Duodenal mucosa (tissue), 2 donors: ENCODE results near the gene NUDT2.

Source experiments
- H3K27ac ChIP-seq: one replicate; pipeline ENCODE4 v1.7.0; 2013; ENCODE audit warnings: low read depth, low read length
- H3K27me3 ChIP-seq, 2 donors: one replicate each; pipeline ENCODE4 v1.7.0; 2013; ENCODE audit warnings: low read length in 2 of 2, control low read depth in 1 of 2; ENCODE audit not compliant: insufficient read depth in 2 of 2, control insufficient read depth in 1 of 2
- H3K36me3 ChIP-seq, 2 donors: one replicate each; pipeline ENCODE4 v1.7.0; 2013; ENCODE audit warnings: low read length in 2 of 2, control low read depth in 1 of 2; ENCODE audit not compliant: insufficient read depth in 2 of 2, control insufficient read depth in 1 of 2
- H3K4me1 ChIP-seq, 2 donors: one replicate each; pipeline ENCODE4 v1.7.0; 2013; ENCODE audit warnings: low read length in 2 of 2, control low read depth in 1 of 2; ENCODE audit not compliant: insufficient read depth in 2 of 2, control insufficient read depth in 1 of 2
- H3K4me3 ChIP-seq, 2 donors: one replicate each; pipeline ENCODE4 v1.7.0; 2013; ENCODE audit warnings: low read length in 2 of 2, low read depth in 1 of 2
- H3K9ac ChIP-seq, 2 donors: one replicate each; pipeline ENCODE4 v1.7.0; 2013; ENCODE audit warnings: low read length in 2 of 2, low read depth in 1 of 2
- H3K9me3 ChIP-seq, 2 donors: one replicate each; pipeline ENCODE4 v1.7.0; 2013; ENCODE audit warnings: low read length in 2 of 2, control low read depth in 1 of 2; ENCODE audit not compliant: control insufficient read depth in 1 of 2

Gene NUDT2

GRCh38 chr9:34383904-34384303 is 54.5 kb downstream of the NUDT2 start:
- peaks cover 23 to 27% of the 10 kb centered on the region in 2 donors for H3K4me1 ChIP-seq
- no peak overlapping the region for H3K4me3 ChIP-seq
- no peaks in the 10 kb centered on the region for H3K27me3 ChIP-seq
- H3K27ac ChIP-seq = no peak overlapping the region
- H3K9me3 ChIP-seq = no peaks in the 10 kb centered on the region
- H3K36me3 ChIP-seq = no peaks in the 10 kb centered on the region
- H3K9ac ChIP-seq = no peak overlapping the region

- no peaks in the 10 kb centered on the region for H3K27me3 ChIP-seq
- H3K27ac ChIP-seq = no peak overlapping the region
- H3K4me3 ChIP-seq = no peak overlapping the region
- H3K9ac ChIP-seq = no peak overlapping the region
- H3K4me1 ChIP-seq = peaks cover 17 to 22% of the 10 kb centered on the region in 2 donors
- no peaks in the 10 kb centered on the region for H3K36me3 ChIP-seq
- H3K9me3 ChIP-seq = no peaks in the 10 kb centered on the region
Observed at GRCh38 chr9:34384368-34385165, 55.2 kb downstream of the NUDT2 start.

- Histone ChIP-seq H3K9me3 (no peaks in the 10 kb centered on the region), H3K4me1 (peaks cover 6 to 12% of the 10 kb centered on the region in 2 donors), H3K27me3 (no peaks in the 10 kb centered on the region), H3K27ac (no peak overlapping the region), H3K9ac (no peak overlapping the region), H3K4me3 (no peak overlapping the region), H3K36me3 (no peaks in the 10 kb centered on the region)
Observed at GRCh38 chr9:34385561-34386230, 56.3 kb downstream of the NUDT2 start.

GRCh38 chr9:34386656-34387055 is 57.3 kb downstream of the NUDT2 start:
- H3K27ac ChIP-seq = no peak overlapping the region
- H3K9me3 ChIP-seq = no peaks in the 10 kb centered on the region
- no peak overlapping the region for H3K4me3 ChIP-seq
- H3K36me3 ChIP-seq = no peaks in the 10 kb centered on the region
- no peak overlapping the region for H3K9ac ChIP-seq
- H3K27me3 ChIP-seq = no peaks in the 10 kb centered on the region
- peaks cover 0 to 5% of the 10 kb centered on the region in 2 donors for H3K4me1 ChIP-seq

- no peak overlapping the region for H3K27ac ChIP-seq
- no peaks in the 10 kb centered on the region for H3K9me3 ChIP-seq
- H3K36me3 ChIP-seq = no peaks in the 10 kb centered on the region
- peaks cover 0 to 5% of the 10 kb centered on the region in 2 donors for H3K4me1 ChIP-seq
- no peak overlapping the region for H3K9ac ChIP-seq
- H3K4me3 ChIP-seq = no peak overlapping the region
- H3K27me3 ChIP-seq = no peaks in the 10 kb centered on the region
Observed at GRCh38 chr9:34387239-34387638, 57.9 kb downstream of the NUDT2 start.

GRCh38 chr9:34392511-34392910 is 63.1 kb downstream of the NUDT2 start:
- H3K4me3 ChIP-seq = no peak overlapping the region
- H3K9ac ChIP-seq = no peak overlapping the region
- no peaks in the 10 kb centered on the region for H3K27me3 ChIP-seq
- H3K9me3 ChIP-seq = no peaks in the 10 kb centered on the region
- H3K4me1 ChIP-seq = no peaks in the 10 kb centered on the region
- H3K36me3 ChIP-seq = peaks cover 0 to 3% of the 10 kb centered on the region in 2 donors
- H3K27ac ChIP-seq = no peak overlapping the region
